Parathyroid adenoma (tissue), 2 donors: ENCODE results near the gene ZNF280A.

Source experiments
- H2AFZ ChIP-seq: fragments of 300-600 bp; sonication (generic); one replicate; pipeline ENCODE4 v1.7.0; 2017; ENCODE audit warnings: antibody characterized with exemption, mild to moderate bottlenecking
- H3K27ac ChIP-seq: fragments of 300-600 bp; sonication (generic); one replicate; pipeline ENCODE4 v1.7.0; 2017
- H3K27me3 ChIP-seq: fragments of 300-600 bp; sonication (generic); one replicate; pipeline ENCODE4 v1.7.0; 2017; ENCODE audit warnings: low read length; ENCODE audit not compliant: control insufficient read depth, insufficient read depth
- H3K36me3 ChIP-seq: fragments of 300-600 bp; sonication (generic); one replicate; pipeline ENCODE4 v1.7.0; 2017; ENCODE audit warnings: low read length; ENCODE audit not compliant: control insufficient read depth, insufficient read depth
- H3K4me1 ChIP-seq: fragments of 300-600 bp; sonication (generic); one replicate; pipeline ENCODE4 v1.7.0; 2017; ENCODE audit warnings: control low read depth
- H3K4me2 ChIP-seq: fragments of 300-600 bp; sonication (generic); one replicate; pipeline ENCODE4 v1.7.0; 2017; ENCODE audit warnings: low read length
- H3K4me3 ChIP-seq: fragments of 300-600 bp; sonication (generic); one replicate; pipeline ENCODE4 v1.7.0; 2017; ENCODE audit warnings: low read depth, low read length
- H3K79me2 ChIP-seq: fragments of 300-600 bp; sonication (generic); one replicate; pipeline ENCODE4 v1.7.0; 2017; ENCODE audit warnings: control low read depth
- H3K9ac ChIP-seq: fragments of 300-600 bp; sonication (generic); one replicate; pipeline ENCODE4 v1.7.0; 2017; ENCODE audit warnings: mild to moderate bottlenecking
- H3K9me3 ChIP-seq: fragments of 300-600 bp; sonication (generic); one replicate; pipeline ENCODE4 v1.7.0; 2017; ENCODE audit warnings: low read length; ENCODE audit not compliant: control insufficient read depth
- TF ChIP-seq, protein P1 (sequence below): fragments of 300-600 bp; sonication (generic); IDR thresholded peaks from one replicate; pipeline ENCODE4 v1.7.0; 2017; ENCODE audit warnings: antibody characterized with exemption, mild to moderate bottlenecking
- donor health status: primary hyperparathyroidism.

The ZNF280A gene

DNA sequence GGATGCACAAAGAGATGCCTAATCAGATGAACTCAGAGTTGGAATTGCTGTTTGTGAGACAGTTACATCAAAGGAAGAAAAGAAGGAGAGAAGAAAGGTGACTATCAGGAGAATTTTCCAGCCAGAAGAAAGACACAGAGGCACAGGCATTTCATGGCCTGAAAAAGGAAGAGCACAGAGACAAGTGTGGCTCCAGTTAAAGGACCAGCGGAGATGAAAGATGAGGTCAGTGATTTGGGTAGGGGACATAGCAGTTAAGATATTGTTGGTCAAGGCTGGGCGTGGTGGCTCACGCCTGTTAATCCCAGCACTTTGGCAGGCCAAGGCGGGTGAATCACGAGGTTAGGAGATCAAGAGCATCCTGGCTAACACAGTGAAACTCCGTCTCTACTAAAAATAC, 3.4 kb upstream of the ZNF280A start:
- Histone ChIP-seq H3K27ac (no peak overlapping the region), H3K79me2 (no peaks in the 10 kb centered on the region), H3K4me2 (no peak overlapping the region), H2AFZ (no peak overlapping the region), H3K4me1 (no peaks in the 10 kb centered on the region), H3K36me3 (no peaks in the 10 kb centered on the region), H3K4me3 (no peak overlapping the region), H3K9me3 (no peaks in the 10 kb centered on the region), H3K9ac (no peak overlapping the region), H3K27me3 (no peaks in the 10 kb centered on the region)
- TF ChIP-seq, protein P1, sequence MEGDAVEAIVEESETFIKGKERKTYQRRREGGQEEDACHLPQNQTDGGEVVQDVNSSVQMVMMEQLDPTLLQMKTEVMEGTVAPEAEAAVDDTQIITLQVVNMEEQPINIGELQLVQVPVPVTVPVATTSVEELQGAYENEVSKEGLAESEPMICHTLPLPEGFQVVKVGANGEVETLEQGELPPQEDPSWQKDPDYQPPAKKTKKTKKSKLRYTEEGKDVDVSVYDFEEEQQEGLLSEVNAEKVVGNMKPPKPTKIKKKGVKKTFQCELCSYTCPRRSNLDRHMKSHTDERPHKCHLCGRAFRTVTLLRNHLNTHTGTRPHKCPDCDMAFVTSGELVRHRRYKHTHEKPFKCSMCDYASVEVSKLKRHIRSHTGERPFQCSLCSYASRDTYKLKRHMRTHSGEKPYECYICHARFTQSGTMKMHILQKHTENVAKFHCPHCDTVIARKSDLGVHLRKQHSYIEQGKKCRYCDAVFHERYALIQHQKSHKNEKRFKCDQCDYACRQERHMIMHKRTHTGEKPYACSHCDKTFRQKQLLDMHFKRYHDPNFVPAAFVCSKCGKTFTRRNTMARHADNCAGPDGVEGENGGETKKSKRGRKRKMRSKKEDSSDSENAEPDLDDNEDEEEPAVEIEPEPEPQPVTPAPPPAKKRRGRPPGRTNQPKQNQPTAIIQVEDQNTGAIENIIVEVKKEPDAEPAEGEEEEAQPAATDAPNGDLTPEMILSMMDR = no peak

DNA sequence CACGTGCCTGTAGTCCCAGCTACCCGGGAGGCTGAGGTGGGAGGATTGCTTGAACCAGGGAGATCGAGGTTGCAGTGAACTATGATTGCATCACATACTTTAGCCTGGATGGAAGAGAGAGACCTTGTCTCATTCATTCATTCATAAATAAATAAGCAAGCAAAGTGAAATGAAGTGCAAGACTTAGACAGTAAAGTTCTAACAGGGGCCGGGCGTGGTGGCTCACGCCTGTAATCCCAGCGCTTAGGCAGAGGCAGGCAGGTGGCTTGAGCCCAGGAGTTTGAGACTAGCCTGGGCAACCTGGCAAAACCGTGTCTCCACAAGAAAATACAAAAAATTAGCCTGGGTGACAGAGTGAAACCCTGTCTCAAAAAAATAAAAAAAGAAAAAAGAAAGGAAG, 1.6 kb upstream of the ZNF280A start:
- no peaks in the 10 kb centered on the region for H3K4me1 ChIP-seq
- TF ChIP-seq, protein P1 = no peak
- no peak overlapping the region for H3K4me3 ChIP-seq
- H3K27me3 ChIP-seq = no peaks in the 10 kb centered on the region
- no peak overlapping the region for H2AFZ ChIP-seq
- no peak overlapping the region for H3K27ac ChIP-seq
- H3K36me3 ChIP-seq = no peaks in the 10 kb centered on the region
- no peaks in the 10 kb centered on the region for H3K9me3 ChIP-seq
- no peak overlapping the region for H3K9ac ChIP-seq
- H3K79me2 ChIP-seq = no peaks in the 10 kb centered on the region
- no peak overlapping the region for H3K4me2 ChIP-seq

DNA sequence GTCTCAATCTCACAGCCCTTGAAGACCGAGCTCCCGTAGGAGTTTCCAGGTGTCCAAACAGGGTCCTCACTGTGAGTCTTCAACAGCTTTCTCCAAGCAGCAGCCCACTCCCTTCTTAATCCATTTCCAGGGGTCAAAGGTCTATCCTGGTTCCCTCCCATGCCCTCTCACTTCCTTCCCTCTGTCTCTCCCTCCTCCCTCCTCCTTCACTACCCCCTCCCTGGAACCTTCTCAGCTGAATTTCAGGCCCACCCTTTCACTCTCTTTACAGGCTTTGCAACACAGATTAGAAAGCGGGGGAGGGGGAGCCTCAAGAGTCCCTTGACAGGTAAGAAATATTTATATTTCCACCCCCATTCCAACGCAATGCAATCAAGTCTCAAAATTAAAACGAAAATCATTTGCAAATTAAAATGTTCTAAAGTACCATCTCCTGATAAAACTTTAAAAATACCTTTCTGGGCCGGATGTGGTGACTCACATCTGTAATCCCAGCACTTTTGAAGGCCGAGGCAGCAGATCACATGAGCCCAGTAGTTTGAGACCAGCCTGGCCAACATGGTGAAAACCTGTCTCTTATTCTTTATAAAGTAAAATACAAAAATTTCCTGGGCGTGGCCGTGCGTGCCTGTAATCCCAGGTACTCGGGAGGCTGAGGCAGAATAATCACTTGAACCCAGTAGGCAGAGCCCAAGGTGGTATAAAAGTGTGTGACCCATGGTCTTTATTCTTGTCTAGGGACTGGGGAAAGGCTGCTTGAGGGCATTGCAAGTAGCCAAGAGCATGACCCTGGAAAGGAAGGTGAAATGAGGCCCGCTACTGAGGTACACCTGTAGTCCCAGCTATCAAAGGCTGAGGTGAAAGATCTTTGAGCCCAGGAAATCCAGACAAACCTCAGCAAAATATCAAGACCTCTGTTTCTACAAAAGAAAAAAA, 865 bp upstream of the ZNF280A start:
- Histone ChIP-seq H3K27me3 (no peaks in the 10 kb centered on the region), H3K27ac (no peak overlapping the region), H3K4me1 (no peaks in the 10 kb centered on the region), H3K4me2 (no peak overlapping the region), H3K36me3 (no peaks in the 10 kb centered on the region), H3K4me3 (no peak overlapping the region), H3K9me3 (no peaks in the 10 kb centered on the region), H3K79me2 (no peaks in the 10 kb centered on the region), H2AFZ (no peak overlapping the region), H3K9ac (no peak overlapping the region)
- TF ChIP-seq, protein P1 = no peak

- H3K4me3 ChIP-seq = no peak overlapping the region
- no peaks in the 10 kb centered on the region for H3K79me2 ChIP-seq
- no peaks in the 10 kb centered on the region for H3K27me3 ChIP-seq
- no peak overlapping the region for H3K9ac ChIP-seq
- H2AFZ ChIP-seq = no peak overlapping the region
- H3K36me3 ChIP-seq = no peaks in the 10 kb centered on the region
- TF ChIP-seq, protein P1 = no peak
- no peaks in the 10 kb centered on the region for H3K4me1 ChIP-seq
- H3K4me2 ChIP-seq = no peak overlapping the region
- H3K9me3 ChIP-seq = no peaks in the 10 kb centered on the region
- no peak overlapping the region for H3K27ac ChIP-seq
These were observed 479 bp downstream of the ZNF280A start for GRCh38 chr22:22519591-22519990.

- Histone ChIP-seq H3K9ac (no peak overlapping the region), H3K27ac (no peak overlapping the region), H3K9me3 (no peaks in the 10 kb centered on the region), H2AFZ (no peak overlapping the region), H3K79me2 (no peaks in the 10 kb centered on the region), H3K4me2 (no peak overlapping the region), H3K4me1 (no peaks in the 10 kb centered on the region), H3K4me3 (no peak overlapping the region), H3K36me3 (no peaks in the 10 kb centered on the region), H3K27me3 (no peaks in the 10 kb centered on the region)
- TF ChIP-seq, protein P1 = no peak
These were observed 3.1 kb downstream of the ZNF280A start for GRCh38 chr22:22516992-22517391.
